Activated CD8-positive, alpha-beta memory T cell treated with anti-CD3 and anti-CD28 coated beads, Interleukin-2, amount 50 U/mL, for 24 hours (primary cell): ENCODE results near the gene CCDC106.

Experiments
- DNase-seq: peaks from one replicate; pipeline ENCODE4 v3.0.0-alpha.2; 2020; ENCODE audit errors: extremely low read depth

CCDC106 gene

DNA sequence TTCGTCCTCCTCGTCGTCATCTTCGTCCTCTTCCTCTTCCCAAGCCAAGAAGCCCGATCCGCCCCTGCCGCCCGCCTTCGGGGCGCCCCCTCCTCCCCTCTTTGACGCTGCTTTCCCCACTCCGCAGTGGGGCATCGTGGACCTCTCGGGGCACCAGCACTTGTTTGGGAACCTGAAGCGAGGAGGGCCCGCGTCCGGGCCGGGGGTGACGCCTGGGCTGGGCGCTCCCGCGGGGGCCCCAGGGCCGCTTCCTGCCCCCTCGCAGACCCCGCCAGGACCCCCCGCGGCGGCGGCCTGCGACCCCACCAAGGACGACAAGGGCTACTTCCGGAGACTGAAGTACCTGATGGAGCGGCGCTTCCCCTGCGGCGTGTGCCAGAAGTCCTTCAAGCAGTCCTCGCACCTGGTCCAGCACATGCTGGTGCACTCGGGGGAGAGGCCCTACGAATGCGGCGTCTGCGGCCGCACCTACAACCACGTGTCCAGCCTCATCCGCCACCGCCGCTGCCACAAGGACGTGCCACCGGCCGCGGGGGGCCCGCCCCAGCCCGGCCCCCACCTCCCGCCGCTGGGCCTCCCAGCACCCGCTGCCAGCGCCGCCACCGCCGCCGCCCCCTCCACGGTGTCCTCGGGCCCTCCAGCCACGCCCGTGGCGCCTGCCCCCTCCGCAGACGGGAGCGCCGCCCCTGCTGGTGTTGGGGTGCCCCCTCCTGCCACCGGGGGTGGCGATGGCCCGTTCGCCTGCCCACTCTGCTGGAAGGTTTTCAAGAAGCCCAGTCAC, 33.9 kb upstream of the CCDC106 start:
- DNase-seq, result no peak

DNA sequence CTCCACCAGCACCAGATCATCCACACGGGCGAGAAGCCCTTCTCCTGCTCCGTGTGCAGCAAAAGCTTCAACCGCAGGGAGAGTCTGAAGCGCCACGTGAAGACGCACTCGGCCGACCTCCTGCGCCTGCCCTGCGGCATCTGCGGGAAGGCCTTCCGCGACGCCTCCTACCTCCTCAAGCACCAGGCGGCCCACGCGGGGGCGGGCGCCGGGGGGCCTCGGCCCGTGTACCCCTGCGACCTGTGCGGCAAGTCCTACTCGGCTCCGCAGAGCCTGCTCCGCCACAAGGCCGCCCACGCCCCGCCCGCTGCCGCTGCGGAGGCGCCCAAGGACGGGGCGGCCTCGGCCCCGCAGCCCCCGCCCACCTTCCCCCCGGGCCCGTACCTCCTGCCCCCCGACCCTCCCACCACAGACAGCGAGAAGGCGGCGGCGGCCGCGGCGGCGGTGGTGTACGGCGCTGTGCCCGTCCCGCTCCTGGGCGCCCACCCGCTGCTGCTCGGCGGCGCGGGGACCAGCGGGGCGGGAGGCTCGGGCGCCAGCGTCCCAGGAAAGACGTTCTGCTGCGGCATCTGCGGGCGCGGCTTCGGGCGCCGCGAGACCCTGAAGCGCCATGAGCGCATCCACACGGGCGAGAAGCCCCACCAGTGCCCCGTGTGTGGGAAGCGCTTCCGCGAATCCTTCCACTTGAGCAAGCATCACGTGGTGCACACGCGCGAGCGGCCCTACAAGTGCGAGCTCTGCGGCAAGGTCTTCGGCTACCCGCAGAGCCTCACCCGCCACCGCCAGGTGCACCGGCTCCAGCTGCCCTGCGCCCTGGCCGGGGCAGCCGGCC, 33.1 kb upstream of the CCDC106 start:
- no peak for DNase-seq

DNA sequence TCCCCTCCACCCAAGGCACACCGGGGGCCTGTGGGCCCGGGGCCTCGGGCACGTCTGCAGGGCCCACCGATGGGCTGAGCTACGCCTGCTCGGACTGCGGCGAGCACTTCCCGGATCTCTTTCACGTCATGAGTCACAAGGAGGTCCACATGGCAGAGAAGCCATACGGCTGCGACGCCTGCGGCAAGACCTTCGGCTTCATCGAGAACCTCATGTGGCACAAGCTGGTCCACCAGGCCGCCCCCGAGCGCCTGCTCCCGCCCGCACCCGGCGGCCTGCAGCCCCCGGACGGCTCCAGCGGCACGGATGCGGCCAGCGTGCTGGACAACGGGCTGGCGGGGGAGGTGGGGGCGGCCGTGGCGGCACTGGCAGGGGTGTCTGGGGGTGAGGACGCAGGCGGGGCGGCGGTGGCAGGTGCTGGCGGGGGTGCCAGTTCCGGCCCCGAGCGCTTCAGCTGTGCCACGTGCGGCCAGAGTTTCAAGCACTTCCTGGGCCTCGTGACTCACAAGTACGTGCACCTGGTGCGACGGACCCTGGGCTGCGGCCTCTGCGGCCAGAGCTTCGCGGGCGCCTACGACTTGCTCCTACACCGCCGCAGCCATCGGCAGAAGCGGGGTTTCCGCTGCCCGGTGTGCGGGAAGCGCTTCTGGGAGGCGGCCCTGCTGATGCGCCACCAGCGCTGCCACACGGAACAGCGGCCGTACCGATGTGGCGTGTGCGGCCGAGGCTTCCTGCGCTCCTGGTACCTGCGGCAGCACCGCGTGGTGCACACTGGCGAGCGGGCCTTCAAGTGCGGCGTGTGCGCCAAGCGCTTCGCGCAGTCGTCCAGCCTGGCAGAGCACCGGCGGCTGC, 32.2 kb upstream of the CCDC106 start:
- no peak for DNase-seq

DNA sequence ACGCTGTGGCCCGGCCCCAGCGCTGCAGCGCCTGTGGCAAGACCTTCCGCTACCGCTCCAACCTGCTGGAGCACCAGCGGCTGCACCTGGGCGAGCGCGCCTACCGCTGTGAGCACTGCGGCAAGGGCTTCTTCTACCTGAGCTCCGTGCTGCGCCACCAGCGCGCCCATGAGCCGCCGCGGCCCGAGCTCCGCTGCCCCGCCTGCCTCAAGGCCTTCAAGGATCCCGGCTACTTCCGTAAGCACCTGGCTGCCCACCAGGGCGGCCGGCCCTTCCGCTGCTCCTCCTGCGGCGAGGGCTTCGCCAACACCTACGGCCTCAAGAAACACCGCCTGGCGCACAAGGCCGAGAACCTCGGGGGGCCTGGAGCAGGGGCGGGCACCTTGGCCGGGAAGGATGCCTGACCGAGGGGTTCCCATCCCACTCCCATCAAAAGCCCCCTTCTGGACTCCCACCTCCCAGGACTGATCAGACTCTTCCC, 31.6 kb upstream of the CCDC106 start:
- no peak for DNase-seq

DNA sequence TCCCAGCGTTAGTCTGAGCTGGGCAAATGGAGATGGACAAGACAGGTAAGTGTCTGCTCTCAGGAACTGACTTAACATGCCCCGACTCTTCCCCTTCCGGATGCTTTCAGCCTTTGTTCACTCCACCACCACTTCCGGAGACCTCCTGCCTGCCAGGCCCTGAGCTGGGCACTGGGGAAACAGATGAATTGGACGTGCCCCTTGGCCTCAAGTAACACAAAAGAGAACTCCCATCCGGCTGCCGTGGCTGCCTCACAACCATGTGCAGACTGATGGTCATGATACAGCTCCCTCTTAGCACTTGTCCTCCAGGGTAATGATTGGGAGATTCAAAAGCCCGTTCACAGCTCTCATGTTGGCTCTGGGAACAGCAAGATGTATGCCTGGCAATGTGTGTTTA, 30.6 kb upstream of the CCDC106 start:
- DNase-seq, result no peak

DNA sequence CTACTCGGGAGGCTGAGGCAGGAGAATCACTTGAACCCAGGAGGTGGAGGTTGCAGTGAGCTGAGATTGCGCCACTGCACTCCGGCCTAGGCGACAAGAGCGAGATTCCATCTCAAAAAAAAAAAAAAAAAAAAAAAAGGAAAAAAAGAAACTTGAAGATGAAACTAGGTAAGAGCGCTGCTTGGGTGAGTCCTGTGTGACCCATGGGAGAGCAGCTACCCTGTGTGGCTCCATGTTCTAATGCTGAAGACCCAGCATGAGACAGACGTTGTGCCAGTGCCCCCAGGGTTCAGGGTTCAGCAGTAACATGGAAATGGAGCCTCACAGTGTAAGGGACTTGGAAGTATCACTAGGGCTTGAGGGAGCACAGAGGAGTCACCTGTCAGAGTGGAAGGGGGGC, 29.6 kb upstream of the CCDC106 start:
- DNase-seq, result no peak

DNA sequence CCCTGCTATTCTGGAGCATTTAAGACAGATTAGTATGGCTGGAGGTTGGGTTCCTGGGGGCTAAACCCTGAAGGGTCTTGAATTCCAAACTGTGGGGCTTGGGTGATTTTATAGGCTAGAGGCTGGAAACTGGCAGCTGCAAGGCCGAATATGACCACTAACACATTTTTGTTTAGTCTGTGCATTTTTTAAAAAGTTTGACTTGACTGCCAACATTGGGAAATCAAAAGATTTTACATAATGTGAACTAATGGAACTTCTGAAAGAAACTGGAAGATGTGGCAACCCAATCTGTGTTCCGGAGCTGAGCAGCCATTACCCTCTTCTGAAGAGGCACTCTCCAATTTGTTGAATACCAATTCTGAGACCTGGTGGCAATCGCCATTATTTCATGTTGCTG, 28.7 kb upstream of the CCDC106 start:
- no peak for DNase-seq

DNA sequence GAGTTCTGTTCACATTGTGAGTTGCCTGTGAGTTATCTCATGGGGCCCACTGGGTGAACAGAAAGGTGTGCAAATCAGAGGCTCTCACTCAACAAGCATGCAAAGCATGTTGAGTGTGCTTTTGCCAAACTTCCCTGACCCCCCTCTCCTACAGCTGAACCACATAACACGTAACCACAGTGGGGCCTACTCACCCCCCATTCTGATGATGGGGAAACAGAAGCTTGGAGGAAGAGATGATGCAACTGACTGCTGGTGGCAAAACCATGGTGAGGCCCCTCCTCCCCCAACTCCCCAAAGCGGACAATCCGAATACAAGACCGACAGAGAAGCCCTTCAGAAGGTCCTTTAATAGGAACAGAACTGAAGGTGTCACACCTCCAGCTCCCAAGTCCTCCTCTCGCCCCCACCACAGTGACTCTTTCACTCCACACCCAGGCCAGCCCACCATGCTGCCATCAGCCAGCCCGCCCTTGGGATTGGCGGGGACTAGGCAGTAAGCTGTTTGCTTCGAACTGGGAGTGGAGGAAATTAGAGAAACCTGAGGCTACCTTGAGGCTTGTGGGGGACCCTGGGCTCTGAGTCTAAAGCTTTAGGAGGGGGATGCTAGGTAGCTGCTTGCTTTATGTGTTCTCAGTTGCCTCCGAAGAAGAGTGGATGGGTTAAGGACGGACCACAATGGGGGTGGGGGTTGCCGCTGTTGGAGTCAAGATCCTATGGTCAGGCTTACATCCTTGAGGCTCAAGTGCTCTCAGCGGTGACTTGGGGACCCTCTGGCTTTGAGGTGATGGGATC, 27.4 kb upstream of the CCDC106 start:
- no peak for DNase-seq

DNA sequence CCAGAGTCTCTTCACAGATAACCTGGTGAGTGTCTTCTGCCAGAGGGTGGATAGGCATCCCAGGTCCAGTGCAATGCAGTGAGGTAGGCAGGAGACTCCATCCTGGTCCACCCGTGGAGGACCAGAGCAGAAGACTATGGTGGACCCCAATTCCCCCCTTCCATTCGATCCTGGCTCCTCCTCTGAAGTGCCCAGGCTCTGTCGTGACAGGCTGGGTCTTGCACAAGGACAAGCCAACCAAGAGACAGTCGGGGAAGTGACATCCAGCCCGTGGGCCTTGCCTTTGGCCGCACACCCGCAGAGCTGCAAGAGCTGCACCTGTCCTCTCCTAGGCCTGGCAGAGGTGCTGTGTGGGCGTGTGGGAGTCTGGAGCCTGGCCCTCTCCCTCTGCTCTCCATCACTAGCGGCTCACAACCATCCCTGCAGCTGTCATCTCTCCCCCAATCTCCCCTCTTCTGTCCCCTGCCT, 26.8 kb upstream of the CCDC106 start:
- no peak for DNase-seq

DNA sequence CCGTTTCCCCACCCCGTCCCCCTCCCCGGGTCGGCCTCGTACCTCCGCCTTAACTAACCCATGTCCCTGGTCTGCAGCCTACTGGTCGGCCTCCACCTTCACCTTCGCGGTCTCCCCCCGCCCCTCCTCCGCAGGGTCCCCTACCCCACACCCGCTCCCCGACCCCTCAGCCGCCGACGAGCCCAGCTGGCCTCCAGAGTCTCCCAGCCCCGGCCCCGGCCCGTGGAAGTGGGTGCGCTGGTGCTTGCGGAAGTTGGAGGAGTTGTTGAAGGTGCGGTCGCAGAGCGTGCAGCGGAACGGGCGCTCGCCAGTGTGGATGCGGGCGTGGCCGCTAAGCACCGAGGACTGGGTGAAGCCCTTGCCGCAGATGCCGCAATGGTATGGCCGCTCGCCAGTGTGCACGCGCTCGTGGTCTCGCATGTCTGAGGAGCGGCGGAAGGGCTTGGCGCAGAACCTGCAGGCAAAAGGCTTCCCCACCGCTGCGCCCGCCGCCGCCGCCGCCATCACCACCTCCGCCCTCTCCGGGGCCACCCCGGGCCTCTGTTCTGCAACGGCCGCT, 26.3 kb upstream of the CCDC106 start:
- no peak for DNase-seq

DNA sequence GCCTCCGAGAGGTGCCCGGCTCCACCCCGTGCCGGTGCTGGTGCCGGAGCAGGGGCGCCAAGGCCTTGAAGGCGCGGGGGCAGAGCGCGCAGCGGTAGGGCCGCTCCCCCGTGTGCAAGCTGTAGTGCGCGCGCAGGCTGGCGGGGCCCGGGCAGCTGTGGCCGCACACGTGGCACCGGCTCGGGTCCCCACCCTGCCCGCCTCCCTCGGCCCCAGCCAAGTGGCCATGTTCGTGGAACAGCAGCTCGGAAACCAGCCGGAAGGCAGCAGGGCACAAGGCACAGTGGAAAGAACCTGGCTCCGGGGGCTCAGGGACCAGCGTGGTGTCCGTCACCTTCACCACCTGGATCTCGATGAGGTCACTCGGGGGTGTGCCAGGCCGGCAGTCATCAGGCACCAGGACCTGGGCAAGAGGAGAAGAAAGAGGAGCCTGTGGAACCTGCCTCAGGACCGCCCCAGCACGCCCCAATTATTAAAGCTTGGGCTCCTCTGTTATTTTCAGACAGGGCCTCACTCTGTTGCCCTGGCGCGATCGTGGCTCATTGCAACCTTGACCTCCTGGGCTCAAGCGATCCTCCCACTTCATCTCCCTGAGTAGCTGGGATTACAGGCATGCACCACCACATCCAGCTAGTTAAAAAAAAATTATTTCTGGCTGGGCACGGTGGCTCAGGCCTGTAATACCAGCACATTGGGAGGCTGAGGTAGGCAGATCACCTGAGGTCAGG, 25.6 kb upstream of the CCDC106 start:
- no peak for DNase-seq

DNA sequence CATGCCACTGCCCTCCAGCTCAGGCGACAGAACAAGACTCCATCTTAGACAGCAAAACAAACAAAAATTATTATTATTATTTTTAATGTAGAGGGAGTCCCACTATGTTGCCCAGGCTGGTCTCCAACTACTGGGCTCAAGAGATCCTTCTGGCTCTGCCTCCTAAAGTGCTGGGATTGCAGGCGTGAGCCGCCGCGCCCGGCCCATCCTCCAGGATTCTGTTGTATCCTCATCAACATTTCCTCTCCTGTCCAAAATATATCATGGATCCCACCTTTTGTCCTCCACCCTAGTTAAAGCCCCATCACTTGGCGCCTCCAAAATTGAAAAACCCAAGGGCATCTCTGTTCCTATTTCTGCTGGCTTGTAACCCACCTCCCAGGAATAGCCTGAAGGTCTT, 24.9 kb upstream of the CCDC106 start:
- no peak for DNase-seq

DNA sequence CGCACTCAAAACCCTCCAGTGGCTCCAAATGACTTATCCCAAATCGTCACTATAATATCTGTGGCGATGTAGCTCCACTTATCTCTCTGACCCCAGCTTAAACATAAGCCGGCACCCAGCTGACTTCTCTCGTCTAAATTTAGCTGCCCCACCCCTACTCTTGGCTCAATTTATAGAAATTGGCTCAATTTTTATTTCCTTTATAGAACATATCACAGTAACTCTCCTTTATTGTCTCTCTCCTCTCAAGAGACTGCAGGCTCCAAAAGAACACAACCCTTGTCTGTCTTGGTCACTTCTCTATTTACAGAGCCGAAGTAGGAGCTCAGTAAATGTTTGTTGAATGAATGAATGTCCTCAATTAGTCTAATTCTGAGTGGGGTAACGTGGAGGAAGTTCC, 24.5 kb upstream of the CCDC106 start:
- no peak for DNase-seq

DNA sequence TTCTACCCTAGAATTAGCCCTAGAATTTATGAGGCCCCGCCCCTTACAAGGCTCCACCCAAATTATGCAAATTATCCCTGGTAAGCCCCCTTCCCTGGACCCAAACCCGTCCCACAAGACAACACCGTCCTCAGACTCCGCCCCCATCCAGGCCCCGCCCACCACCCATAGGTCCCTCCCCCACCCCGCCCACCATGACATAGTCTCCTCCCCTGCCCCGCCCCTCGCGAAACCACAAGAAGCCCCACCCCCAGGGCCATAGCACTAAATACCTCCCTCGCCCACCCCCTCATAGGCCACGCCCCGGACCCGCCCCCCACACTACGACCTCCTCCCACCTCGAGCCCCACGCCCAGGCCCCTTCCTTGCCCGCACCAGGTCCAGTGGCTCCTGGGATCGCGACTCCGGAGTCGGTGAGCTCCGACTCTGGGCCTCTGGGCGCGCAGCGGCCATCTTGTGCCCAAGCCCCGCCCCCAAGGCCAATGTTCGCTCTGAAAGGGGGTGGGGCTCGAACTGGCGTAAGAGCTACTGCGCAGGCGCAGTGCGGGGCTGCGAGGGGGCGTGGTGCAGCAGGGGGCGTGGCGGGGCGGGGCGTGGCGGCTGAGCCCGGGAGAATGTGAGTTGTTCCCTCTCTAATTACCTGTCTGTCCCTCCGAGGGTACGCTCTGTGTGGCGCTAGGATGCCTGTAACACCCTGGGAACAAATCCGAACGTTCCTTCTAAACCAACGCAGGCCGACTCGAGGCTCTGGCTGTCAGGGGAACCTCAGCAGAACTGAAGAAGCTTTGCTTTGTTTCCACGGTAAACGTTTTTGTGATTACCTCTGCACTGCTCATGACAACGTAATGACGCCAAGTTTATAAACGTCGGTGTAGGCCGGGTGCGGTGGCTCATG, 23.7 kb upstream of the CCDC106 start, which contains the start of gene ZNF784:
ZNF784 (minus strand) TSS at position 458 of the 895 bp plus-strand sequence; CDS start at position 453, 5 bp downstream.
- no peak for DNase-seq

DNA sequence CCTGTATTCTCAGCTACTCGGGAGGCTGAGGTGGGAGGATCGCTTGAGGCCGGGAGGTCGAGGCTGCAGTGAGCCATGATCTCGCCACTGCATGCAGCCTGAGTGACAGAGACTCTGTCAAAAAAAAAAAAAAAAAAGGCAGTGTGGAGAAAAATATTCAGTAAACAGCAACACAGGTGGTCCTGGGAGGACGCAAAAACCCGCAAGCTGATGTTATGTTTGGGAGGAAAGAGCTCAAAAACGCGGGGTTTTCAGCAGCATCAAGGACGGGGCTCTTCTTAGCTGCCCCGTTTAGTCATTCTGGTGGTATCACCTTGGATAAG, 23.0 kb upstream of the CCDC106 start:
- DNase-seq, result no peak

DNA sequence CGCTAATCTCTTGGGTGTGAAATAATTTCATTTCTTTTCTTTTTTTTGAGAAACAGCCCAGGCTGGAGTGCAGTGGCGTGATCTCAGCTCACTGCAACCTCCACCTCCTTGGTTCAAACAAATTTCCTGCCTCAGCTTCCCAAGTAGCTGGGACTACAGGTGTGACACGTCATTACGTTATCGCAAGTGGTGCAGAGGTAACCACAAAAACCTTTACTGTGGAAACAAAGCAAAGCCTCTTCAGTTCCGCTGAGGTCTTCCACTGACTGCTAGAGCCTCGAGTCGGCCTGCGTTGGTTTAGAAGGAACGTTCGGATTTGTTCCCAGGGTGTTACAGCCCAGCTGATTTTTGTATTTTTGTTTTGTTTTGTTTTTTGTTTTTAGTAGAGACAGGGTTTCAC, 21.7 kb upstream of the CCDC106 start:
- DNase-seq, result no peak

DNA sequence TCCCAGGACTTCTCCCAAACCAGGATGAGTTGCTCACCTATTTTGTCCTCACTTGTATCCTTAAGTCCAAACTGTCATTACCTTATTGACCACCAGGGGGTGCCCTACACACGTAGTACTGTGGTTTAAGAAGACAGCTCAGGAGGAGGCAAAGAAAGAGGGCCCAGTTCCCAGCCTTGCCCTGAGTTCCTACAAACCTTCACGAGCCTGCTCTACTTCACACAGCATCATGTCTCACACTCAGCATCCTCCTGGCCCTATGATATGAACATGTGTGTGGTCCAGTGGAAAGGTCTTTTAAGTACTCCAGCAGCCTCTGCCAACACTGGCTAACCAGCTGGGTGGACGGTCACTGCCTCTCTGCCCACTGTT, 15.6 kb upstream of the CCDC106 start:
- peak; percentile 88 for DNase-seq

DNA sequence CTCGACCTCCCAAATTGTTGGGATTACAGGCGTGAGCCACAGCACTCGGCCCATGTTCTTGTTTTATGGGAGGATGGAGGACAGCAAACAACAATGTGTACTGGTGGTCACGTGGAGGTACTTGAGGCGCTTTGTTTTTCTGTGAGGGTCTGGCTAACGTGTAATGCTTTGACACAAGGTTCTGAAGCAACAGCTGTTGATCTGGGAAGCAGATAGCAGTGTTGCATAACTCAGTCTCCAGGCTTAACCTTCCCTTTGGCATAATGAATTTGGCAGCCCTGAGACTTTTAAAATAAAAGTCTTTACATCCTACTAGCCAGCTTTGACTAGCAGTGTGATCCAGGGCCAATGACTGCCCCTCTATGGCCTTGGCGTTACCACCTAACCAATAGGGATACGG, 14.2 kb upstream of the CCDC106 start:
- DNase-seq, result no peak

DNA sequence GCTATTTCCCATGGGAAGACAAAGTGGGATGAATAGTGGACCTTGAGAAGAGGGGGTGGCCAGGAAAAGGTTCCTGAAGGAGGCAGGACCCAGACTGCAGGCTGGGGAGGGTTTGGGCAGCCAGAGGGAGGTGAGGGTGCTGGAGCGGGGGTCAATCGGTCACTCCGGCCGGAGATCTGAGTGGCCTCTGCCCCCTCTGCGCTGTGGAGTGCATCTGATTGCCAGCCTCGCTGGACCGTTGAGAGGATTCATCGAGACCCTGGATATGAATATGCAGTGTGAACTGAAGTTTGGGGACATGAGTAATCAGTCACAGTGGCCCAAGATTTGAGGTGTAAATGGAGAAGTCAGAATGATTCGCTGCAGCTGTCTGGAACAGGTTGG, 12.7 kb upstream of the CCDC106 start:
- DNase-seq, result no peak
